ENCODE results near the gene GMCL2.
A peak's percentile ranks its signal among the peaks of the same experiment; 100 is the strongest.
"Not testable (repeated sequence)": the region's sequence is repeated elsewhere in the genome, so short reads cannot be mapped to it uniquely, and the experiment has no call there.

Gene GMCL2

GRCh38 chr5:178198706-178199105, 11.5 kb upstream of the GMCL2 start:
- no peak for DNase-seq (ENCODE audit: low spot score)
- in situ Hi-C loops (cut with MboI; ENCODE audit: low pct_unique_long_range_greater_than_20kb, low sequenced_read_pairs, unreplicated experiment): no loop called here

GRCh38 chr5:178198151-178198550, 11.0 kb upstream of the GMCL2 start:
- in situ Hi-C loops (cut with MboI; ENCODE audit: low pct_unique_long_range_greater_than_20kb, low sequenced_read_pairs, unreplicated experiment); DNase-seq (ENCODE audit: low spot score): not testable (repeated sequence)

More at GRCh38 chr5:178198706-178199105, 11.5 kb upstream of the GMCL2 start:
- no peak for TF ChIP-seq CTCF (IDR thresholded peaks at IDR 0.05; ENCODE audit: extremely low read depth, insufficient read depth, missing control alignments)

GRCh38 chr5:178196986-178197385, 9.8 kb upstream of the GMCL2 start:
- no peak for DNase-seq (ENCODE audit: low spot score)
- TF ChIP-seq CTCF (IDR thresholded peaks at IDR 0.05; ENCODE audit: extremely low read depth, insufficient read depth, missing control alignments): peak; percentile 53
- in situ Hi-C loops (cut with MboI; ENCODE audit: low pct_unique_long_range_greater_than_20kb, low sequenced_read_pairs, unreplicated experiment): no loop called here

GRCh38 chr5:178196281-178196812, 9.2 kb upstream of the GMCL2 start:
- in situ Hi-C loops (cut with MboI; ENCODE audit: low pct_unique_long_range_greater_than_20kb, low sequenced_read_pairs, unreplicated experiment): no loop called here
- no peak for TF ChIP-seq CTCF (IDR thresholded peaks at IDR 0.05; ENCODE audit: extremely low read depth, insufficient read depth, missing control alignments)
- DNase-seq (ENCODE audit: low spot score): no peak

- no peak for TF ChIP-seq CTCF (IDR thresholded peaks at IDR 0.05; ENCODE audit: extremely low read depth, insufficient read depth, missing control alignments)
- DNase-seq (ENCODE audit: low spot score): no peak
- in situ Hi-C loops (cut with MboI; ENCODE audit: low pct_unique_long_range_greater_than_20kb, low sequenced_read_pairs, unreplicated experiment): no loop called here
Observed at GRCh38 chr5:178194026-178194425, 6.9 kb upstream of the GMCL2 start.

- DNase-seq (ENCODE audit: low spot score): no peak
- in situ Hi-C loops (cut with MboI; ENCODE audit: low pct_unique_long_range_greater_than_20kb, low sequenced_read_pairs, unreplicated experiment): no loop called here
- TF ChIP-seq CTCF (IDR thresholded peaks at IDR 0.05; ENCODE audit: extremely low read depth, insufficient read depth, missing control alignments): no peak
Observed at GRCh38 chr5:178193251-178193809, 6.2 kb upstream of the GMCL2 start.

GRCh38 chr5:178192787-178193186, 5.6 kb upstream of the GMCL2 start:
- no peak for TF ChIP-seq CTCF (IDR thresholded peaks at IDR 0.05; ENCODE audit: extremely low read depth, insufficient read depth, missing control alignments)
- in situ Hi-C loops (cut with MboI; ENCODE audit: low pct_unique_long_range_greater_than_20kb, low sequenced_read_pairs, unreplicated experiment): no loop called here
- DNase-seq (ENCODE audit: low spot score): no peak

All from GM13977 (cell line).